Stimulated activated CD4-positive, alpha-beta T cell treated with anti-CD3 and anti-CD28 coated beads, Interleukin-15, amount 100 ng/mL, for 1 hour (primary cell): Measurements from ENCODE around the gene PLXNB1.
A peak's percentile ranks its signal among the peaks of the same experiment; 100 is the strongest.
"Not testable (repeated sequence)": the region's sequence is repeated elsewhere in the genome, so short reads cannot be mapped to it uniquely, and the experiment has no call there.

Source experiments
- DNase-seq, 2 donors: peaks; one replicate each; pipeline ENCODE4 v3.0.0-alpha.2; 2020; ENCODE audit warnings: low read depth in 1 of 2, low spot score in 1 of 2

Gene PLXNB1

GRCh38 chr3:48406443-48407431 is 23.1 kb downstream of the PLXNB1 start:
- no peak for DNase-seq

- no peak for DNase-seq
These were observed 23.9 kb downstream of the PLXNB1 start for GRCh38 chr3:48405971-48406370.

GRCh38 chr3:48405343-48405881 is 24.5 kb downstream of the PLXNB1 start:
- no peak for DNase-seq

- DNase-seq: no peak
These were observed 25.2 kb downstream of the PLXNB1 start for GRCh38 chr3:48404440-48405342.

GRCh38 chr3:48403533-48404439 is 26.1 kb downstream of the PLXNB1 start:
- no peak for DNase-seq

- no peak for DNase-seq
These were observed 27.0 kb downstream of the PLXNB1 start for GRCh38 chr3:48402907-48403306.

- no peak for DNase-seq
These were observed 27.6 kb downstream of the PLXNB1 start for GRCh38 chr3:48402281-48402732.

- DNase-seq: not testable (repeated sequence)
These were observed 28.4 kb downstream of the PLXNB1 start for GRCh38 chr3:48401434-48401901.

- peak; percentile 10 to 30 for DNase-seq
These were observed 29.0 kb downstream of the PLXNB1 start for GRCh38 chr3:48400824-48401433.

GRCh38 chr3:48399387-48400172 is 30.3 kb downstream of the PLXNB1 start:
- no peak for DNase-seq

GRCh38 chr3:48398701-48399386 is 31.0 kb downstream of the PLXNB1 start:
- no peak for DNase-seq

GRCh38 chr3:48397767-48398681 is 31.9 kb downstream of the PLXNB1 start:
- DNase-seq: no peak

GRCh38 chr3:48395714-48396113 is 34.2 kb downstream of the PLXNB1 start:
- DNase-seq: no peak

- DNase-seq: no peak
These were observed 35.5 kb downstream of the PLXNB1 start for GRCh38 chr3:48394391-48394790.

- no peak for DNase-seq
These were observed 40.9 kb downstream of the PLXNB1 start for GRCh38 chr3:48388966-48389365.

GRCh38 chr3:48387634-48388033 is 42.3 kb downstream of the PLXNB1 start:
- DNase-seq: no peak

- DNase-seq: no peak
These were observed 56.9 kb downstream of the PLXNB1 start for GRCh38 chr3:48372862-48373435.
